A549 (cell line): ENCODE results near the gene BICRAL.

Experiments used
- CHD2 ChIP-seq: fragments of 150-350 bp; IDR thresholded peaks from 2 replicates; pipeline ENCODE4 v1.6.1; 2014; ENCODE audit warnings: low read length; ENCODE audit not compliant: partially characterized antibody
- CTCF ChIP-seq: fragments of >200 bp; sonication (Bioruptor Twin); formaldehyde crosslinking; IDR thresholded peaks from 3 replicates; pipeline ENCODE4 v1.5.1; 2016
- ELK1 ChIP-seq: fragments of 150-350 bp; IDR thresholded peaks from 2 replicates; pipeline ENCODE4 v1.6.1; 2014; ENCODE audit warnings: low read depth, mild to moderate bottlenecking, low read length
- EP300 ChIP-seq, 2 experiments: fragments of >200 bp; sonication (Bioruptor Twin); formaldehyde crosslinking; IDR thresholded peaks; 2 replicates in 1 of 2; 3 replicates in 1 of 2; pipeline ENCODE4 v1.6.1; 2016 to 2017
- GATA3 ChIP-seq: IDR thresholded peaks from 2 replicates; pipeline ENCODE4 v1.6.1; 2012; ENCODE audit warnings: borderline replicate concordance
- HOXB5 ChIP-seq: fragments of 250-450 bp; sonication (Bioruptor Pico); IDR thresholded peaks from 2 replicates; pipeline ENCODE4 v1.5.0; 2020; ENCODE audit warnings: mild to moderate bottlenecking, moderate library complexity
- JUNB ChIP-seq: fragments of >200 bp; sonication (Bioruptor Twin); formaldehyde crosslinking; IDR thresholded peaks from 2 replicates; pipeline ENCODE4 v1.6.1; 2016
- POLR2A ChIP-seq: IDR thresholded peaks from 2 replicates; pipeline ENCODE4 v1.6.1; 2012; ENCODE audit warnings: mild to moderate bottlenecking, low read length
- POLR2AphosphoS2 ChIP-seq: conservative IDR thresholded peaks from 2 replicates; pipeline ENCODE4 v1.6.1; 2012; ENCODE audit warnings: low read length, improper control_type of control experiment, inconsistent platforms
- RFX5 ChIP-seq: fragments of 450-650 bp; IDR thresholded peaks from 2 replicates; pipeline ENCODE4 v1.7.1; 2014; ENCODE audit warnings: antibody characterized with exemption, mild to moderate bottlenecking, moderate library complexity

- TF ChIP-seq CTCF (no peak), JUNB (no peak), ELK1 (no peak), RFX5 (no peak), HOXB5 (CRISPR knock-in tag) (no peak), EP300 (IDR thresholded peaks at IDR 0.05) (no peak), GATA3 (no peak), POLR2AphosphoS2 (no peak), CHD2 (no peak), POLR2A (no peak)
Measured at GRCh38 chr6:42904467-42904866, 122.6 kb downstream of the BICRAL start.
